Stimulated activated CD8-positive, alpha-beta memory T cell treated with anti-CD3 and anti-CD28 coated beads, Interleukin-4, amount 100 ng/mL, for 48 hours (primary cell): ENCODE results near the gene AKAP1.

ENCODE experiments used
- DNase-seq: peaks from one replicate; pipeline ENCODE4 v3.0.0-alpha.2; 2020

The AKAP1 gene

DNA sequence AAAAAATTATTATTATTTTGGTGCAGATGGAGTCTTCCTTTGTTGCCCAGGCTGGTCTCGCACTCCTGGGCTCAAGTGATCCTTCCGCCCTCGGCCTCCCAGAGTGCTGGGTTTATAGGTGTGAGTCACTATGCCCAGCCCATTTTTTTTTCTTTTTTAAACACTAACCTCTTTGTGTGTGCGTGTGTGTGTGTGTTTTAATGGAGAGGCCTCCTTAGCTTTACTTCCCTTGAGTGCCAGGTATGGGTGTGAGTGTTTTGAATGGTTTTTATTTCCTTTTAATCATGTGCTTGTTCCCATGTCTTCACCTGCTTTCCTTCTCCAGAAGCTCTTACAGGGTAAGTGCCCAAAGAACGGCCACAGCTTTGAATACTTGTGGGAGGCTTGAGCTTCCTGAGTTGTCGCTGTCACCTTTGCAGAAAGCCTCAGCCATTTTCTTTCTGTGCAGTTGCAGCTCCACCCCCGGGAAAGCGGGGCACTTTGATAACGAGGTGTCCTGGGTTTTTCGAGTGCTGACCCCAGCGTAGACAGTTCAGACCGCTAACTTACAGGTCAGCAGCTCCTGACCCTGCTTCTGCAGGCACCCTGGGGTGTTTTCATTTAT, 22.6 kb downstream of the AKAP1 start:
- no peak for DNase-seq

DNA sequence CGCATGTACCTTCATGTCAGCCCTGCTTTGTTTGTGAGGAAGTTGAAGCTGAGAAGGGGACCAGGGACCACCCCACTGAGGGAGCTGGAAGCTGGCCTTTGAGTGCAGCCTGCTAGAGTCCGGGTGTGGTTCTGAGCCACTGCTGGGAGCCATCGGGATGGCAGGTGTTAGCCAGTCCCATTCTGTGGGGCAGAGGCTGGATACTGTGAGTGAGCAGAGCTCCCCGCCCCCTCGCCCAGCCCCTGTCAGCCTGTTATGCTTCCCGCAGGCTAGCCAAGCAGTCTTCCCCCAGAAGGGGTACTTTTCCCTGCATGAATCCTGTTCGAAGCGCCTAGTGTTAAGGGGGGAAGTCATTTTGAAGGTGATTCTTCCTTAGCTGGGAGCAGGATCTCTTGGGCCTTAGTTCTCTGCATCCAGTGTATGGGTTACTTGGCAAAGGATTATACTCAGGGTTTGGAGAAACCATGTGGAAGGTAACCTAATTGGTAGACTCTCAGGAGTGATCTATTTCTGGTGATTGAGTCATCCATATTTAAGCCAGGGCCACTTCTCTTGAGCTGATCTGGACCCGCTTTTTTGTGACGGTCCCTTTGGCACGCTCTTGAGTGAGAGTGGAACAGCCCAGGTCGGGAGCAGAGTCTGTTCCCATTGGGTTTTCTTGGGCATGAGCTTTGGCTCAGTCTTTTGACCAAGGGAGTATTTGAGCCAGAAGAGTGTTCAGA, 23.8 kb downstream of the AKAP1 start:
- no peak for DNase-seq

DNA sequence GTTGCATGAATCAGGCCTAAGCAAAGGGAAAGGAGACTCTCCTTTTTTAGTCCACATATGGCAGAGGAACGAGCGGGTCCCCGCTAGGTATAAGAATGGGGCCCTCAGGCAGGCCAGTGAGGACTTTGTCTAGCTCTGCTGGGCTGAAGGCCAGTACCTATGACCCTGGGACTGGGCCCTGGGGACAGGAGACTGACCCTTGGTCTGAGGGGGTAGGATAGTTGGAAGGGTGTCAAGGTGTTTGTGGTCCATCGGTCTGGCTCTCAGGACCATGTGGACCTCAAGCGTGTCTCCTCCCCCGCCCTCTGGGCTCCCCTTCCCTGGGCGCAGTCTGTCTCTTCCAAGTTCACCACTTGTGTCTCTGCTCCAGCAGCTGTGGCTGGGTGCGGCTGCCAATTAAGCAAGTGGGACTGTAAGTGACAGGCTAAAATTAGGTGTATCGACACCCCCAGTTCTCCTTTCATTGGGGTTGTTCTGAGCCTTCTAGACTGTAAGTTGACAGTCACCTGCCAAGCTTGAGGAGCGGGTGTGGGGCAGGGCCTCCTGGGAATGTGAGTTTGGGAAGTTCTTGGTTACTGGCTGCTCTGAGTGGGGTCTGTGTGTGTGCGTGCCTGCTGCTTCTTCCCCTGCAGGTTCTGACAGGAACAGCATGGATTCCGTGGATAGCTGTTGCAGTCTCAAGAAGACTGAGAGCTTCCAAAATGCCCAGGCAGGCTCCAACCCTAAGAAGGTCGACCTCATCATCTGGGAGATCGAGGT, 24.5 kb downstream of the AKAP1 start:
- DNase-seq: no peak

DNA sequence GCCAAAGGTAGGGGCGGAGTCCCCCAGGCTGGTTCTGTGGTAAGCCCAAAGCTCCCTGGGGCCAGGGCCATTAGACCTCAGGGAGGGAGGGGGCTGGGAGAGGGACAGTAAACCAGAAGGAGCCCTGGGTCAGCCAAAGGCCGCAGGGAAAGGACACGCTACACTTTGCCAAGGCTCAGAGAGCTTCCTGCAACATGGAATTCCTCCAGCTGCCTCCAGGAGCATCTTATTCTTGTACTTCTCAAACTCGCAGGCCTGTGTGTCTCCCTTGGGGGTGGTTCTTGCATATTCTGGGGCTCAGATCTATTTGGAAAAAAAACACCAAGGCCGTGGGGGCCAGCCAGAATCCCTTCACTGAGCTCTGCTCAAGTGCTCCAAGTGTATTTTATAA, 25.1 kb downstream of the AKAP1 start:
- no peak for DNase-seq

DNA sequence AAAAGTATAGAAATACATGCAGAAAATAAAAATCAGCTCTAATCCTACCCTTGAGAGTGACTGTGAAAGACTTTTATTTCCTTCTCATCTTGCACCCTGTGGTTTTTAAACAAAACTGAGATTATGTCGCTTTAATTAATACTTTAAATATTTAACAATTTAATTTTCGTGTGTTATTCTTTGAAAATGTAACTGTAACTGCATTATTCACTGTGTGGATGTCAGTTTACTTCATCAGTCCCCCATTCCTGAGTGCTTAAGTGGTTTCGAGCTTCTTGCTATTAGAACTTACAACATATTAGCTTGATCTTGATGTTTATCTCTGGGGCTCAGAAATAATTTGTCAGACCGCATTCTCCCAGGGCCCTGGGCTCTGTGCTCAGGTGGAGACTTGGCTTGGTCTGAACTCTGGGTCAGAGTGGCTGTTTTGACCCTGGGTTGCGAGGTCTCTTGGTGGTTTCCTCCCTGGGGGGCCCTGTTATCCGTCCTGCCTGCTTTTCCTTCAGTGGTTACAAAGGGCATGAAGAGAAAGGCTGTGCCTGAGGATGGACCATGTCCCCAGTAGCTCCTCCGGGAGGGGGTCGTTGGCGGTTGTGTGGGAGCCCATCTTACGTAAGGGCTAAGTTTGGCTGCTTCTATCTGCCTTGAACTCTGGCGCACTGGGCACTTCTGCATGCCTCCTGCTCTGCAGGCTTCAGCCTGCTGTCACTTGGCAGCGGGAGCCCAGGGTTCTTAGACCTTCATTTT, 25.7 kb downstream of the AKAP1 start:
- no peak for DNase-seq

DNA sequence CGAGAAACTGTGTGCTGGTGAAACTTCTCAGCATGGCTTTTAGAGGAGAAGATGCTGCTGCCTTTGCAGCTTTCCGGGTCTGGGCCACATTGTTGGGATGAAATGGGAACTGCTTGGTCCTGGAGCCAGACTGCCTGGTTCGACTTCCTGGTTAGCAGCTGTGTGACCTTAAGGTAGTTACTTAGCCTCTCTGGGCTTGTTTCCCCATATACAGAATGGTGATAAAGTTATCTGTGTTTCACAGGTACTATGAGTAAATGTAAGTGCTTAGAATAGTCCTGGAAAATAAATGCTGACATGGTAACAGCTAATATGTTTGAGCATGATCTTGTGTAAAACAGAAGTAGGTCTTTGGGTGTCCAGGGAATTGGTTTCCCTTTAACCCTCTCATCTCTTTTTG, 26.3 kb downstream of the AKAP1 start:
- no peak for DNase-seq

DNA sequence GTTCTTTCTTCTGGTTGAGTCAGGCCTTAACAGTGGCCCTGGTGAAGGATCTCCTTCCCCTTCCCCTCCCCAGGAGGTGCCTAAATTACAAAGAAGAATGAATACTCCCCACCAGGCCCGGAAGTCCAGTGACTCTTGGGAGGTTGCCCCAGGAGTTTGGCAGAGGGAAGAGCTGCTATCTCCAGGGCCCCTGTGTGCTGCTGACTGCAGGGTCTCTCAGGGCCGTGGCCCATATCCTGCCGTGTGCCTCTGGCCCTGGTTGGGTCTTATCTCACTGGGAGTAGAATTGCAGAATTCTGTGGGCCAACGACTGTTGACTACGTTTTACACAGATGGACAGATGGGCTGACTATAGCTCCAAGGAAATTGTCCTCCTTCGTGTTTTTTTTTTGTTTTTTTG, 28.0 kb downstream of the AKAP1 start:
- no peak for DNase-seq

DNA sequence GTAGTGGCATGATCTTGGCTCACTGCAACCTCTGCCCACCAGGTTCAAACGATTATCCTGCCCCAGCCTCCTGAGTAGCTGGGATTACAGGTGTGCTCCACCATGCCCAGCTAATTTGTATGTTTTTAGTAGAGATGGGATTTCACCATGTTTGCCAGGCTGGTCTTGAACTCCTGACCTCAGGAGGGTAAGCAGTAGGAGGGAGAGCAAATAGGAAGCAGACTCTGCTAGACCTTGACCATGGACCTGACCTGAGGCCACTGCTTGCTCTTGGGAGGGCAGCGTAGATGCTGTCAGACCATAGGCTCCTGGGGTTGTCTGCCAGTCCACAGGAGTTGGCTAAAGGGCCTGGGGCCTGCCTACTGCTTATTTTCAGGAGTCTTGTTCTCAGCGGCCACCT, 28.6 kb downstream of the AKAP1 start:
- DNase-seq: no peak

DNA sequence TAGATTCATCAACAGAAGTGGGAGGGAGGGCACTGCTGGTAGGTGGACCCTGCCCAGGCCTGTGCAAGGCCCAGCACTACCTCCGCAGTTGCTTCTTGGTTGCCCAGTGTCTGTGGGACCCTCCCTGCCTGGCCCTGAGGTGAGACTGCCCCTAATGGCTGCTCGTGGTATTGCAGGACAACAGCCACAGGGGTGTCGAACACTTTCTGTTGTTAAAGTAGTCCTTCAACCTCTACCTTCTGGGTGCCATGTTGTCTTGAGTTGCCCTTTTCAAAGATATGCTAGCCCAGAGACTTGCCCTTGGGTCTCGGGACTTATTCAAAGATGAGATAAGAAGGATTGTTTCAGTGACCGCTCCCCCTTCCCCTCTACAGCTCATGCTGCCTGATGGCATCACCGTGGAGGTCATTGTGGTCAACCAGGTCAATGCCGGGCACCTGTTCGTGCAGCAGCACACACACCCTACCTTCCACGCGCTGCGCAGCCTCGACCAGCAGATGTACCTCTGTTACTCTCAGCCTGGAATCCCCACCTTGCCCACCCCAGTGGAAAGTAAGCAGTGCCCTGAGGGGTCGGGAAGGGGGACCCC, 29.1 kb downstream of the AKAP1 start:
- peak; percentile 87 for DNase-seq

DNA sequence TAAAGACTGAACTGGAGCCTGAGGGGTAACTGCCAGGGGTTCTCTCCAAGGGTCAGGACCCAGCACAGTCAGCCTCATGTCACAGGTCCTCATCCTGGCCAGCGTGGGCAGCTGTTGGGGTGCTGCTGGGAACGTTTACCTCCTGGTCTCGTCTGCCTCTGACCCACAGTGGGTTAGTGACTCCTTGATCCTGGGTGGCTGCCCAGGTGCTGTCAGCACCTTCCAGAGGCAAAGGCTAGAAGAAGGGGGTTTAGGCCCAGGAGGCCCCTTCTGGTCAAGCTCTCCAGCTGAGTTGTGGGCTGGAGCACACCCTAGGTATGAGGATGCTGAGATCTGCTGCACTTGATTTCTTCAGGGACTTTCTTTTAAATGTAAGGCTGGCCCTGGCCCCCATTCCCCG, 30.3 kb downstream of the AKAP1 start:
- no peak for DNase-seq

DNA sequence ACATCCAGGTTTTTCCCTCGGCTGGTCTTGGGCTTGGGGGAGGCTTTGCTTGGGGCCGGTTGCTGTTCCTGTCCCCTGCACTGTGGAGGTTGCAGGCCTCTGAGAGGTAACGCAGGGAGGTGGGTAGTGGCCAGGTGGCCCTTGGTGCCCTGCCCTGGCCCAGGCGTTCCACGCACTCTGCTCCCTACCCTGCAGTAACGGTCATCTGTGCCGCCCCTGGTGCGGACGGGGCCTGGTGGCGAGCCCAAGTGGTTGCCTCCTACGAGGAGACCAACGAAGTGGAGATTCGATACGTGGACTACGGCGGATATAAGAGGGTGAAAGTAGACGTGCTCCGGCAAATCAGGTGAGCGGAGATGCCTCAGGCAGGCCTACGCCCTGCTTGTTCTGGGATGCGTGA, 30.9 kb downstream of the AKAP1 start:
- no peak for DNase-seq

DNA sequence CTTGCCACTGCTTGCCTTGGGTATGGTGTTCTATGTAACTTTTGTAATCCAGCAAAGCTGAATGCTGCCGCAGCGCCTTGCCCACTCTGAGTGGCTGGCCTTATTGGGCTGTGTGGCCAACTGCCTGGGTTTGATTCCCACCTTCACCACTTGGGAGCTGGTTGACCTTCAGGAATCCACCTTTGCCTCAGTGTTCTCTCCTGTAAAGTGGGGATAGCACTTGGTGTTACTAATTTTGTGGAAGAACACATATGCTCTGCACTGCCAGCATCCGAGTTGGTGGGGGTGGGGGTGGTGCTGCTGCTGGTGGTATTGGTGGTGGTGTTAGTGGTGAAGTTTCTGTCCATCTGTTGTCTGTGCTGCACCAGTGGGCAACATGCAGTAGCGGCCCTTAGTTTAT, 32.8 kb downstream of the AKAP1 start:
- no peak for DNase-seq

DNA sequence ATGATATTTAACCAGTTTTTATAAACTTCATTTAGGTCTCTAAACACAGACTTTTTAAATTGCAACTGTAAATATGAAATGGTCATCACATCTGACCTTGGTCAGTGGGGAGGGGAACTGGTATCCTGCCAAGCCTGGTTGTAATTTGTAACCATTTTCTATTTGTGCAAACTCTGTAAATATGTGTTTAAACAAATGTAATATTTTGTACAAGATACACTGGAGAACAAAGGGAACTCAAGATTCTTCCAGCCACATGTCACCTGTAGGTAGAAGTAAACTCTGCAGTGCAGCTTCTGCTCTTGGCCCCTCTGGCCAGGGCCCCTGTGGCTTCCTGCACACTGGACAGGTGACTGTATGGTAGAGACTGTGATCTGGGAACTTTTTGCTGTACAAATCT, 35.8 kb downstream of the AKAP1 start:
- DNase-seq: no peak

DNA sequence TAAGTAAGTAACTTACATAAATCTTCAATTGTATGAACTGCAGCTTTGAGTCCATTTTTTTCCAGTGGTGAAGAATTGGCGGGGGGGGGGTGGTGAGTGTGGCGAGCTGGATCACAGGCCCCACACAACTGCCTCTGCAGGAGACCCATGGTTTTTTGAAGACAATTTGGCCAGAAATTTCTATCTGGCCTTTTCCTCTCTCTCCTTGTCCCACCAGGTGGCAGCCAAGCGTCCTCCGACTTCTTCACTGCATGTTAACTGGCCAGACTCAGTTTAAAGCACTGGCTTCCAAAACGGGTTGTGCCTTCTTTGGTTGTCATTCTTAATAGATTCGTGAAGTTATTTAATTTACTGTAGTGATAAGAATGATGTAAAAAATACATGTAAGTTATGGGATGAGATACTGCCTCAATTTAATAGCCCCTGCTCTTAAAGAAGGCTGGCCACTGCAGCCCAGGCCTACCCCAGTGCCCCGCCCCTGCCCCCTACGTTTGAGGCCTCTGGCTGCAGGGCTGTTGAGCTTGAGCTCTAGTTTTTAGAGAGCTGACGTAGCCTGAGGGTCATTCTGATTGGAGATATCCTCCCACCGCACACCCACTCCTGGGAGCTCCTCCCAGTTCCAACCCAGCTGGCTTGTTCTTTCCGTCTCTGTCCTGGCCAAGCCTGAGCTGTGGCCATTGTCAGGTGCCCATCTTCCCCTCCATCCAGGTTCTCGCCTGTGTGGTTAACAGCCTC, 36.4 kb downstream of the AKAP1 start:
- DNase-seq: no peak

DNA sequence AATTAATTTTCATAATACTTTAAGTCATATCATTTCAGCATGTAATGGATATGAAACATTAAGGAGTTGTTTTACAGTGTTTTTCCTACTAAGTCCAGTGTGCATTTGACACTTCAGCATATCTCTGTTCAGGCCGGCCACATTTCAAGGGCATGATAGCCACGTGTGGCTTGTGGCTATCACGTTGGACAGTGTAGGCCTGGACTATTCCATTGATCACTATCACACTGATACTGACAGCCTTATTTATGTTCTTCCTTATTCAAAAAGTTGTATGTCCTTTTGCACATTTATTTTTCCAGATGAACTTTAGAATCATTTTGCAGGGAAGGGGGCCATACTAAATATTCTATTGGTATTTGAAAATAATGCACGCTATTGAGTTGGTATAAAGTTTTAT, 39.0 kb downstream of the AKAP1 start:
- DNase-seq: no peak

DNA sequence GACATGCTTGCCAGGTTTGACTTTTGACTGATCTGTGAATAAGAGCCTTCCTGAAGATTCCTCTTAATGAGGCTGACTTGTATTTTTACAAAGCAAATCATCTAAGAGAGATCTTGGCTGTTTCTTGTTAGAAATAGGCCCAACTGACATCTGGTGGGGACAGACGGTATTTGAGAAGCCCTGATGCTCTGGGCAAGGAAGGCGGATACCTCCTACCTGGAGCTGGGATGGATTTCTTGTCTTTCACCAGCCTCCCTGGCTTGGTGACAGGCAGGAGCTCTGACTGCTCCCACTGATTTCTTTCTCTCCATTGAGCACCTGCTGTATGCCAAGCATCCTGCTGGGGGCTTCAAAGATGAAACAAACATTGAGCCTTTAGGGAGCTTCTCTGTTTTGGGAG, 40.4 kb downstream of the AKAP1 start:
- DNase-seq: no peak

DNA sequence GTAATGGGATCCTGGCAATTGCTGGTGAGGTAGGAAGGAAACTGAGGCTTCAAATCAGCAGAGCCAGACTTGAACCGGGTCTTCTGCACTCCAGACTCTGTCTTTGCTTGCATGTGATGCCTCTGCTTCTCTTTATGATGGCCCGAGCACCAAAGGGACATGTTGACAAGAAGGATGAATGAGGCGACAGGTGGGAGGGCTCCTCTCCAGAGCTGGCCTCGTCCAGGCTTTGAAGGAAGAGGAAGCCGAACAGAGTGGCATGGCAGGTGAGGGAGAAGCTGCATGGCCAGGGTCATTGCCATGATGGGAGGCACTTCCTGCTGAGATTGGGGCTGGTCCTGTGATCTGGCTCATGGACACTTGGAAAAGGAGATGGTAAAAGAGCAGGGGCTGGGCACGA, 40.8 kb downstream of the AKAP1 start:
- DNase-seq: no peak

DNA sequence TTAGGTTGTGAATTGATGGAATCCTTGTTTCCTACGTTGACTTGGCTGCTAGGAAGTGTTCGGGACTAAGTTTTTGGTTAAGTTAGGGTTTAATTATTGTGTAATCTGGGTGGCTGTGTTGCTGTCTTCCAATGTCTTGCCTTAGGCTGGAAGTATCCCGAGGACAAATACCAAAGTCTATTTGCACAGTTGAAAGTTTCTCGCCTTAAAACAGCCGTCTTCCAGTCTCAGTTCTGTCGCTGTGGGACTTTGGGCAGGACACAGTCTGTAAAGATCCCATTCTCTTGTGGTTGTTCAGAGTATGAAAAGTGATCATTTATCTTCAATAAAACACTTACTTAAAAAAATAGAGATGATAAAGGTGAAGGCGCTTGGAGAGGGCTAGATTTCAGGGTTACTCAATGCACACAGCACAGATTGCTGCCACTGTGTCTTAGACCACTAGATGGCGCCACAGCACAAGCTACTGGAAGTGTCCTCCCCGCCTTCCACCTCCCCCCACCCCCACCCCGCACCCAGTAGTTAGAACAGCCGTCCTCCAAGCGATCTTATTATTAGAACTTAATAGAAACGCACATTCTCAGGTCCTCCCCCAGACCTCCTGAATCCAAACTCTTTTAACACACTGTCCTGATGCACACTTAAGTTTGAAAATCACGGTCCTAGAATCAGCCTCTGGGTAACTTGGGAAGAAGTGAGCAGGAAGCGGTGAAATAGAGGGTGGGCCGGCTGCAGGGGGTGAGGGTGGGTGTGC, 45.8 kb downstream of the AKAP1 start:
- peak; percentile 91 for DNase-seq

DNA sequence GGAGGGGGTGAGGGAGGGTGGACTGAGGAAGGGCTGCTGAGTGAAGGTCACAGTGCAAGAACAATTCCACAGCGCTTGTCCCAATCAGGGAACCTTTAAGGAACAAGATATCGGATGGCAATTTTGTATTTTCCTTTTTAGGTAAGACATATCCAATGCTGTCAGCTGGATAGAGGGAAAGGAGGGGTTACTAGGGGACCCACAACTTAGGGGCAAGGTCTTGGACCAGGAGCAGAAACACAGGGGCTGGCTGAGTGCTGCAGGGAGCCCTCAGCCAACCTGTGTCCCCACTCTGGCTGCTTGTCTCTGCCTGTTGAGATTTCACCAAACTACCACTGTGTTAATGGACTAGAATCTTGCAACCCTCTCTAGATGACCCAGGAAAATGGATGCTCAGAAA, 47.6 kb downstream of the AKAP1 start:
- DNase-seq: no peak

DNA sequence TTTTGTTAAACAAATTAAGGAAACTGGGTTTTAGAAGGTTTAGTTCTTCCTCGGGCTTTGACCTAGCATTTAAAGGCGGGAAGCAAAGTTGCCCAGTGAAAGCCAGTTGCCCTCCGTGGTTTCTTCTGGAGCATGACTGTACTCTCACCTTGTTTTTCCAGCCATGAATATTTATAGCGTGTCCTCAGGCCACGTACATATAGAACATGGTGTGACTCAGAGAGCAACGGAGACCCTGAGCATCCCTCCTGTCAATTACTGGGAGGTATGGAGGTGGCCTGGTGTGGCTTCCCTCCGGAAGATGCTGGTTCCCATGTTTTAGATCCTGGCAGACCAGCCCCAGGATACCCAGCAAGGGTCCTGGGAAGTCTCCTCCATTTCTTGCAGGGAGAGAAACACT, 48.4 kb downstream of the AKAP1 start:
- DNase-seq: no peak

DNA sequence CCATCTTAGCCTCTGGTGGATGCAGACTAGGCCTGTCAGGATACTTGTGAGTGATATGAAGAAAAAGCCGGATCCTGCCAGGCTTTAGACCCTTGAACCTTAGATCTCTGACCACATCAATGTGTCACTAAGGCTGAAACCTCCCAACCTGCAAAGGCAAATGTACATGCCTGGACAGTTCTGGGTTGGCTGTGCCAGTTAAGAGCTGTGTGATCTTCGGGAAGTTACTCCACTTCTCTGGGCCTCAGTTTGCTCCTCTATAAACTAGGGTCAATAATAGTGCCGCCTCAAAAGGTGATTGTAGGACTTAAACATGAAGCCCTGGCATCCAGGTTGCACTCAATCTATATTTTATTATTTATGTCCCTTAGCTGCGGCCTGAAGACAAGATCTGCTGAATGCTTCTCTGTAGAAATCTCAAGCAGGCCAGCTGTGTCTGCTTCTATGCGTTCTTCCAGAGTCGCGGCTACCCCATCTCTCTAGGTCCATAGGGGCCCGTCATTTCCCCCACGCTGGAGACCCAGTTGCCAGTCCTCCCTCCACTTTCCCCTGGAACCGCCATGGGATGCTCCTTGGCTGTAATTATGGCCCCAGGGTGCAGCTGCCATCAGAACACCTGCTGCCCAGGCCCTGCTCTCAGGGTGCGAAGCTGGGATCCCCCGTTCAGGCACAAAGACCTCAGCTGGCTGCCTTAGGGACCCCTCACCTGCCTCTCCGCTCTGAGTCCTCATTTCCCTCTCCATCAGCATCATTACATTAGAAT, 50.2 kb downstream of the AKAP1 start:
- DNase-seq: no peak
